DND-41 (cell line): ENCODE measurements around the gene LARP4B.

Experiments used
- ATAC-seq: fragments of 200-7000 bp; cut with Tn5 transposase; 3 replicates; pipeline ENCODE4 v1.9.1; 2021; ENCODE audit warnings: low read depth; ENCODE audit not compliant: insufficient read depth
- DNase-seq: peaks from one replicate; pipeline ENCODE4 v3.0.0-alpha.2; 2020
- H2AFZ ChIP-seq: 2 replicates; pipeline ENCODE4 v1.6.0; 2012; ENCODE audit warnings: low read depth, low read length
- H3K27ac ChIP-seq: 2 replicates; pipeline ENCODE4 v1.5.1; 2012; ENCODE audit warnings: low read length, inconsistent platforms
- H3K27me3 ChIP-seq: fragments of 200-600 bp; sonication (generic); 2 replicates; pipeline ENCODE4 v1.6.0; 2012; ENCODE audit warnings: low read length, mild to moderate bottlenecking, inconsistent platforms; ENCODE audit not compliant: insufficient read depth, poor library complexity
- H3K36me3 ChIP-seq: 2 replicates; pipeline ENCODE4 v1.5.1; 2012; ENCODE audit warnings: low read length, inconsistent platforms; ENCODE audit not compliant: insufficient read depth
- H3K4me1 ChIP-seq: 2 replicates; pipeline ENCODE4 v1.5.1; 2012; ENCODE audit warnings: mild to moderate bottlenecking, low read length; ENCODE audit not compliant: insufficient read depth
- H3K4me2 ChIP-seq: 2 replicates; pipeline ENCODE4 v1.6.0; 2012; ENCODE audit warnings: mild to moderate bottlenecking, moderate library complexity, low read length, inconsistent platforms; ENCODE audit not compliant: insufficient read depth
- H3K4me3 ChIP-seq, 2 experiments: fragments of 200-600 bp in 1 of 2; shearing (Covaris generic) in 1 of 2; 2 replicates each; pipeline ENCODE4 v1.5.1; 2012 to 2016; ENCODE audit warnings: inconsistent platforms in 2 of 2, low read length in 2 of 2, mild to moderate bottlenecking in 2 of 2, low read depth in 1 of 2, moderate library complexity in 1 of 2
- H3K79me2 ChIP-seq: 2 replicates; pipeline ENCODE4 v1.6.0; 2012; ENCODE audit warnings: low read length, inconsistent platforms; ENCODE audit not compliant: insufficient read depth
- H3K9ac ChIP-seq: 2 replicates; pipeline ENCODE4 v1.6.0; 2012; ENCODE audit warnings: low read depth, mild to moderate bottlenecking, inconsistent platforms, low read length, moderate library complexity
- H3K9me3 ChIP-seq: 2 replicates; pipeline ENCODE4 v1.5.1; 2012; ENCODE audit warnings: low read length, moderate library complexity, mild to moderate bottlenecking, inconsistent platforms; ENCODE audit not compliant: insufficient read depth, severe bottlenecking
- H4K20me1 ChIP-seq: 2 replicates; pipeline ENCODE4 v1.6.0; 2012; ENCODE audit warnings: low read length; ENCODE audit not compliant: insufficient read depth
- EZH2 ChIP-seq: IDR thresholded peaks from 3 replicates; pipeline ENCODE4 v1.6.1; 2012; ENCODE audit warnings: borderline replicate concordance, low read depth, mild to moderate bottlenecking, moderate library complexity, low read length, inconsistent platforms; ENCODE audit not compliant: severe bottlenecking
- TF ChIP-seq, protein P1 (sequence below): IDR thresholded peaks from 2 replicates; pipeline ENCODE4 v1.5.1; 2012; ENCODE audit warnings: borderline replicate concordance, low read length, moderate library complexity, mild to moderate bottlenecking; ENCODE audit not compliant: poor library complexity, severe bottlenecking; ENCODE audit errors: extremely low read depth

The LARP4B gene

DNA sequence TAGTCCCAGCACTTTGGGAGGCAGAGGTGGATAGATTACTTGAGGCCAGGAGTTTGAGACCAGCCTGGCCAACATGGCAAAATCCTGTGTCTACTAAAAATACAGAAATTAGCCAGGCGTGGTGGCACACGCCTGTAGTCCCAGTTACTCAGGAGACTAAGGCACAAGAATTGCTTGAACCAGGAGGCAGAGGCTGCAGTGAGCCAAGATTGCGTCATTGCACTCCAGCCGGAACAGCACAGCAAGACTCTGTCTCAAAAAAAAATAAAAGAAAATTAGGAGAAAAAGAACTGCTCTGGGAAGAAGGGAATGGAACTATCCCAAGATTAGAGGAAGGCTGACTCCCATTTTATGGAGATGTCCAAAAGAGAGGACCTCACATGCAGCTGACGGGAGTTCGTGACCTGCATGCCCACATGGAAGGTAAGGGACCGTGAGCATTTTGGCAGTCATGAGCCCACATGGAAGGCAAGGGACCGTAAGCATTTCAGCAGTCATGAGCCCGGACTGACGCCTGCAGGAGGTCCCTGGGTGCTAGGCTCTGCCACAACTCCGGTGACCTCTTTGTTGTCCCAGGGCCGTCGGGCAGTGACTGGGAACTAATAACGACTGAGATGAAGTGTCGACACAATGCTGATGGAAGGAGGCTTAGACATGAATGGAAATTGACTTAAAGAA, 38.1 kb upstream of the LARP4B start:
- H2AFZ ChIP-seq, result no peak overlapping the region
- no peaks in the 10 kb centered on the region for H3K36me3 ChIP-seq
- no peaks in the 10 kb centered on the region for H3K9me3 ChIP-seq
- H4K20me1 ChIP-seq, result no peaks in the 10 kb centered on the region
- no peak overlapping the region for H3K4me3 ChIP-seq
- no peak overlapping the region for H3K27ac ChIP-seq
- no peaks in the 10 kb centered on the region for H3K4me1 ChIP-seq
- DNase-seq, result no peak
- no peak for ATAC-seq
- H3K27me3 ChIP-seq, result no peaks in the 10 kb centered on the region
- H3K9ac ChIP-seq, result no peak overlapping the region
- H3K4me2 ChIP-seq, result no peak overlapping the region
- H3K79me2 ChIP-seq, result no peaks in the 10 kb centered on the region
- TF ChIP-seq, protein P1, sequence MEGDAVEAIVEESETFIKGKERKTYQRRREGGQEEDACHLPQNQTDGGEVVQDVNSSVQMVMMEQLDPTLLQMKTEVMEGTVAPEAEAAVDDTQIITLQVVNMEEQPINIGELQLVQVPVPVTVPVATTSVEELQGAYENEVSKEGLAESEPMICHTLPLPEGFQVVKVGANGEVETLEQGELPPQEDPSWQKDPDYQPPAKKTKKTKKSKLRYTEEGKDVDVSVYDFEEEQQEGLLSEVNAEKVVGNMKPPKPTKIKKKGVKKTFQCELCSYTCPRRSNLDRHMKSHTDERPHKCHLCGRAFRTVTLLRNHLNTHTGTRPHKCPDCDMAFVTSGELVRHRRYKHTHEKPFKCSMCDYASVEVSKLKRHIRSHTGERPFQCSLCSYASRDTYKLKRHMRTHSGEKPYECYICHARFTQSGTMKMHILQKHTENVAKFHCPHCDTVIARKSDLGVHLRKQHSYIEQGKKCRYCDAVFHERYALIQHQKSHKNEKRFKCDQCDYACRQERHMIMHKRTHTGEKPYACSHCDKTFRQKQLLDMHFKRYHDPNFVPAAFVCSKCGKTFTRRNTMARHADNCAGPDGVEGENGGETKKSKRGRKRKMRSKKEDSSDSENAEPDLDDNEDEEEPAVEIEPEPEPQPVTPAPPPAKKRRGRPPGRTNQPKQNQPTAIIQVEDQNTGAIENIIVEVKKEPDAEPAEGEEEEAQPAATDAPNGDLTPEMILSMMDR, result no peak
- no peak for TF ChIP-seq EZH2

DNA sequence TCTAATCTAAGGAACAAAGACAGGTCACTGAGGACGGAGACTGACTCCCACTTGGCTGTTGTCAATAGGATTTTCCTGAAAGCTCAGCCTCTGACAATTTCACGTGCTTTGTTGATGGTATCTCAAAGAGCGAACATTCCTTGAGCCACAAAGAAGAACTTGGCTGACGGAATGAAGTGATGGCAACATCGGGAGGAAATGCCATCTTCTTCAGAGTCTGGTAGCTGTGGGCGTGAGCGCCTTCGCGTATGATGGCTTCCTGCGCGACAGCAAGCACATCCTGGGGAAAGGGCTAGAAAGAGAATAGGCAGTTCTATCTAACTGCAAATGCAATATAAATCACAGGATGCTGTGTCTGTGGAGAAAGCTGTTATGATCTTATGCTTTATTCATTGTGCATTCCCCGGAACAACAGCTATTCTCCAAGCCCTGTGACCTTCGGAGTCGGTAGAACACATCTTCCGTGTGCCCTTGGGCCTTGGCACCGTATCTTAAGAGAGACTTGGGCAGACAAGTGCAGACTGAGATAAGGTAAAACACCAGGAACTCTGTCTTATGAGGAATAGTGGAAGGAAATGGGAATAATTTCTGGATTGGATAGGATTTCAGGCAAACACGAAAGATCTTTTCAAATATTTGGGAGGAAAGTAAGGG, 37.2 kb upstream of the LARP4B start:
- no peak overlapping the region for H2AFZ ChIP-seq
- no peaks in the 10 kb centered on the region for H3K9me3 ChIP-seq
- ATAC-seq (no peak), DNase-seq (no peak)
- no peaks in the 10 kb centered on the region for H3K79me2 ChIP-seq
- H3K27ac ChIP-seq, result no peak overlapping the region
- H3K4me2 ChIP-seq, result no peak overlapping the region
- no peak for TF ChIP-seq EZH2
- TF ChIP-seq, protein P1, result no peak
- no peak overlapping the region for H3K4me3 ChIP-seq
- no peaks in the 10 kb centered on the region for H4K20me1 ChIP-seq
- H3K4me1 ChIP-seq, result no peaks in the 10 kb centered on the region
- H3K9ac ChIP-seq, result no peak overlapping the region
- no peaks in the 10 kb centered on the region for H3K36me3 ChIP-seq
- H3K27me3 ChIP-seq, result no peaks in the 10 kb centered on the region

DNA sequence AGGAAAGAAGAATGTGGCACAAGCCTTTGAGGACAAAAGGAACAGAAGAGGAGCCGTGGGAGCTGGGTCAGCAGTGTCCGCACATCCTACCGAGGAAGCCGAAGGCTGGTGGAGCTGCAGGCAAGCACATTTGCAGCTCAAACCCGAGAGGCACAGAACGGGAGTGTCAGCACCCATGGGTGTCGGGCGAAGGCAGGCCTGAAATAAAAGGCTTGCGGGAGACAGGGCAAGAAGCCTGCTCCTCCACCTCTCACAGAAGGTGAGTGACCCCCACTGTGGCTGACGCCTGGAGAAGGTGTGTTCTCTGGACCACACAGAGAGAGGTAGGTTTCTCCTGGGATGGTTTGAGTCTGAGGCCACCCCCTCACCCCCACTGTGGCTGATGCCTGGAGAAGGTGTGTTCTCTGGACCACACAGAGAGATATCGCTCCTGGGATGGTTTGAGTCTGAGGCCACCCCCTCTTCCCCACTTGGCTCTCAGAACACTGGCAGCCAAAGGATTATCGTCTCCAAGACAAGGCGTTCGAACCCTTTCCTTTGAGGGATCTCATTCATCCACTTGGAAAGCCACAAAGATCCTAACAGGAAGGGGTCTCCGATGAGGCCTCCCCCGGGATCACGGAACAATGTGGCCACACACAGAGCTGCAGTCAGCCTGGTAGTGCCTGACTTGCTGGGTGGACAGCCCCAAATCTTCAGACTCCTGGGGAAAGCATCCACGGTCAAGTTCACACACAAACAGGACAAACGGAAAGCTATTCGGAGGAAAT, 35.1 kb upstream of the LARP4B start:
- no peak for TF ChIP-seq EZH2
- TF ChIP-seq, protein P1, result no peak
- H3K4me1 ChIP-seq, result no peaks in the 10 kb centered on the region
- H3K27ac ChIP-seq, result no peak overlapping the region
- no peak for DNase-seq
- H3K4me3 ChIP-seq, result no peak overlapping the region
- H2AFZ ChIP-seq, result no peak overlapping the region
- H3K79me2 ChIP-seq, result no peaks in the 10 kb centered on the region
- H3K9ac ChIP-seq, result no peak overlapping the region
- H3K27me3 ChIP-seq, result no peaks in the 10 kb centered on the region
- H3K4me2 ChIP-seq, result no peak overlapping the region
- H3K9me3 ChIP-seq, result no peaks in the 10 kb centered on the region
- no peaks in the 10 kb centered on the region for H4K20me1 ChIP-seq
- no peaks in the 10 kb centered on the region for H3K36me3 ChIP-seq
- no peak for ATAC-seq
